Liver (tissue), 3 donors: ENCODE data around the gene RNH1.

Source experiments
- ATF3 ChIP-seq: IDR thresholded peaks from 2 replicates; pipeline ENCODE4 v1.6.1; 2016; ENCODE audit warnings: antibody characterized with exemption
- CTCF ChIP-seq: fragments of 150-350 bp; IDR thresholded peaks from 2 replicates; pipeline ENCODE4 v1.5.1; 2017; ENCODE audit warnings: improper control_type of control experiment, low read depth, low read length; ENCODE audit not compliant: missing input control
- EGR1 ChIP-seq, 2 donors: IDR thresholded peaks; 2 replicates each; pipeline ENCODE4 v1.6.1; 2016 to 2018; ENCODE audit warnings: antibody characterized with exemption in 2 of 2, low read depth in 2 of 2
- GABPA ChIP-seq, 2 donors: IDR thresholded peaks in 1 of 2; conservative IDR thresholded peaks in 1 of 2; 2 replicates each; pipeline ENCODE4 v1.6.1; 2016; ENCODE audit warnings: antibody characterized with exemption in 2 of 2, mild to moderate bottlenecking in 1 of 2, moderate library complexity in 1 of 2
- JUND ChIP-seq, 2 donors: IDR thresholded peaks; 2 replicates each; pipeline ENCODE4 v1.6.1; 2016; ENCODE audit warnings: antibody characterized with exemption in 2 of 2
- MAX ChIP-seq: IDR thresholded peaks from 2 replicates; pipeline ENCODE4 v1.6.1; 2016; ENCODE audit warnings: antibody characterized with exemption
- SP1 ChIP-seq: IDR thresholded peaks from 2 replicates; pipeline ENCODE4 v1.6.1; 2018; ENCODE audit warnings: antibody characterized with exemption, mild to moderate bottlenecking
- YY1 ChIP-seq: IDR thresholded peaks from 2 replicates; pipeline ENCODE4 v1.6.1; 2016; ENCODE audit warnings: antibody characterized with exemption, mild to moderate bottlenecking
- TF ChIP-seq, protein P1 (sequence below): IDR thresholded peaks from 2 replicates; pipeline ENCODE4 v1.6.1; 2016; ENCODE audit warnings: antibody characterized with exemption, mild to moderate bottlenecking
- donor health status: healthy.
- donor health status: healthy.

- TF ChIP-seq CTCF: no peak
- TF ChIP-seq, protein P1, sequence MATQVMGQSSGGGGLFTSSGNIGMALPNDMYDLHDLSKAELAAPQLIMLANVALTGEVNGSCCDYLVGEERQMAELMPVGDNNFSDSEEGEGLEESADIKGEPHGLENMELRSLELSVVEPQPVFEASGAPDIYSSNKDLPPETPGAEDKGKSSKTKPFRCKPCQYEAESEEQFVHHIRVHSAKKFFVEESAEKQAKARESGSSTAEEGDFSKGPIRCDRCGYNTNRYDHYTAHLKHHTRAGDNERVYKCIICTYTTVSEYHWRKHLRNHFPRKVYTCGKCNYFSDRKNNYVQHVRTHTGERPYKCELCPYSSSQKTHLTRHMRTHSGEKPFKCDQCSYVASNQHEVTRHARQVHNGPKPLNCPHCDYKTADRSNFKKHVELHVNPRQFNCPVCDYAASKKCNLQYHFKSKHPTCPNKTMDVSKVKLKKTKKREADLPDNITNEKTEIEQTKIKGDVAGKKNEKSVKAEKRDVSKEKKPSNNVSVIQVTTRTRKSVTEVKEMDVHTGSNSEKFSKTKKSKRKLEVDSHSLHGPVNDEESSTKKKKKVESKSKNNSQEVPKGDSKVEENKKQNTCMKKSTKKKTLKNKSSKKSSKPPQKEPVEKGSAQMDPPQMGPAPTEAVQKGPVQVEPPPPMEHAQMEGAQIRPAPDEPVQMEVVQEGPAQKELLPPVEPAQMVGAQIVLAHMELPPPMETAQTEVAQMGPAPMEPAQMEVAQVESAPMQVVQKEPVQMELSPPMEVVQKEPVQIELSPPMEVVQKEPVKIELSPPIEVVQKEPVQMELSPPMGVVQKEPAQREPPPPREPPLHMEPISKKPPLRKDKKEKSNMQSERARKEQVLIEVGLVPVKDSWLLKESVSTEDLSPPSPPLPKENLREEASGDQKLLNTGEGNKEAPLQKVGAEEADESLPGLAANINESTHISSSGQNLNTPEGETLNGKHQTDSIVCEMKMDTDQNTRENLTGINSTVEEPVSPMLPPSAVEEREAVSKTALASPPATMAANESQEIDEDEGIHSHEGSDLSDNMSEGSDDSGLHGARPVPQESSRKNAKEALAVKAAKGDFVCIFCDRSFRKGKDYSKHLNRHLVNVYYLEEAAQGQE: no peak
- no peak for TF ChIP-seq YY1
- TF ChIP-seq ATF3: no peak
- no peak for TF ChIP-seq MAX
- TF ChIP-seq GABPA (IDR thresholded peaks at IDR 0.05 in 1 of 2, conservative IDR thresholded peaks at IDR 0.05 in 1 of 2): no peak
- no peak for TF ChIP-seq EGR1 (IDR thresholded peaks at IDR 0.05; ENCODE audit: low read depth in 2 of 2)
- no peak for TF ChIP-seq SP1
- no peak for TF ChIP-seq JUND (IDR thresholded peaks at IDR 0.05)
Measured at GRCh38 chr11:553988-554340, 46.9 kb upstream of the RNH1 start.
